H1 (cell line): ENCODE results near the gene TGFBI. TPM values are rescaled to one million over a fixed set of nuclear protein-coding genes. Genes with fewer than 3 reads are reported as not detected.

ENCODE experiments used
- CTCF ChIA-PET: fragments of 300-600 bp; sonication (Branson Sonifier 250); formaldehyde crosslinking; loops from one replicate; lab custom pipeline; 2021; ENCODE audit not compliant: partially characterized antibody; lab: Charles Lee
- POLR2A ChIA-PET: fragments of 300-600 bp; sonication (Branson Sonifier 250); formaldehyde crosslinking; loops from one replicate; lab custom pipeline; 2021; ENCODE audit warnings: inconsistent platforms; ENCODE audit not compliant: partially characterized antibody; lab: Charles Lee
- DNase-seq, 2 experiments: peaks; one replicate each; pipeline versions ENCODE4 v3.0.0 to v3.0.0-alpha.2; 2010 to 2022; ENCODE audit warnings: low spot score in 2 of 2, low read depth in 1 of 2, mixed read lengths in 1 of 2
- FAIRE-seq: peaks from 2 replicates; lab custom pipeline; 2011; peaks lifted over from hg19 to GRCh38; lab: Jason Lieb, UNC
- H2AFZ ChIP-seq: 2 replicates; pipeline ENCODE4 v1.8.1; 2012; ENCODE audit warnings: low read length, inconsistent platforms
- H2AK5ac ChIP-seq: 2 replicates; pipeline ENCODE4 v1.6.1; 2013; ENCODE audit warnings: low read depth, low read length
- H2BK120ac ChIP-seq: replicated peaks from 2 replicates; pipeline ENCODE3; 2013; ENCODE audit warnings: low read depth, low read length, inconsistent platforms
- H2BK12ac ChIP-seq: 2 replicates; pipeline ENCODE4 v1.6.1; 2013; ENCODE audit warnings: low read depth, low read length
- H2BK15ac ChIP-seq: 2 replicates; pipeline ENCODE4 v1.6.1; 2013; ENCODE audit warnings: low read length
- H2BK20ac ChIP-seq: 2 replicates; pipeline ENCODE4 v1.6.1; 2013; ENCODE audit warnings: low read length
- H2BK5ac ChIP-seq: 2 replicates; pipeline ENCODE4 v1.6.1; 2013; ENCODE audit warnings: low read depth, low read length
- H3K14ac ChIP-seq: 2 replicates; pipeline ENCODE4 v1.6.1; 2013; ENCODE audit warnings: inconsistent platforms; ENCODE audit not compliant: insufficient read length
- H3K18ac ChIP-seq: 2 replicates; pipeline ENCODE4 v1.6.1; 2013; ENCODE audit warnings: low read length; ENCODE audit errors: extremely low read depth
- H3K23ac ChIP-seq: 2 replicates; pipeline ENCODE4 v1.6.1; 2013; ENCODE audit warnings: inconsistent platforms; ENCODE audit not compliant: insufficient read length
- H3K23me2 ChIP-seq: 2 replicates; pipeline ENCODE4 v1.6.1; 2013; ENCODE audit warnings: low read depth, low read length
- H3K27ac ChIP-seq: 2 replicates; pipeline ENCODE4 v1.6.1; 2011; ENCODE audit warnings: low read depth, low read length, inconsistent platforms
- H3K27me3 ChIP-seq, 4 experiments: replicated peaks in 1 of 4; 1 replicate in 1 of 4; 2 replicates in 3 of 4; pipeline versions ENCODE4 v1.6.1 to v1.8.1; 2011 to 2013; ENCODE audit warnings: low read length in 3 of 4, mild to moderate bottlenecking in 3 of 4, inconsistent platforms in 2 of 4, mixed read lengths in 2 of 4, moderate library complexity in 1 of 4; ENCODE audit not compliant: control insufficient read depth in 3 of 4, insufficient read depth in 3 of 4; ENCODE audit errors: extremely low read depth in 1 of 4
- H3K36me3 ChIP-seq, 4 experiments: 2 replicates each; pipeline versions ENCODE4 v1.6.1 to v1.8.1; 2011 to 2013; ENCODE audit warnings: mild to moderate bottlenecking in 4 of 4, low read length in 3 of 4, moderate library complexity in 2 of 4, control low read depth in 1 of 4, inconsistent platforms in 1 of 4; ENCODE audit not compliant: insufficient read depth in 4 of 4, control insufficient read depth in 2 of 4
- H3K4ac ChIP-seq: replicated peaks from 2 replicates; pipeline ENCODE3; 2013; ENCODE audit warnings: low read length, low read depth, mixed read lengths, inconsistent platforms; ENCODE audit not compliant: insufficient read length
- H3K4me1 ChIP-seq, 4 experiments: replicated peaks in 1 of 4; 1 replicate in 1 of 4; 2 replicates in 3 of 4; pipeline versions ENCODE4 v1.6.1 to v1.8.1; 2011 to 2013; ENCODE audit warnings: low read length in 3 of 4, inconsistent platforms in 2 of 4, mixed read lengths in 1 of 4; ENCODE audit not compliant: insufficient read depth in 4 of 4, control insufficient read depth in 3 of 4
- H3K4me2 ChIP-seq, 2 experiments: 2 replicates each; pipeline versions ENCODE4 v1.6.1 to v1.8.1; 2011 to 2013; ENCODE audit warnings: low read depth in 2 of 2, low read length in 2 of 2, control low read depth in 1 of 2, inconsistent platforms in 1 of 2, mild to moderate bottlenecking in 1 of 2; ENCODE audit not compliant: insufficient read depth in 1 of 2
- H3K4me3 ChIP-seq, 4 experiments: fragments of 200-600, 300-600 bp in 1 of 4; sonication (generic), shearing (Covaris generic), sonication (Bioruptor Twin) in 1 of 4; 2 replicates each; pipeline versions ENCODE4 v1.5.1 to v1.8.1; 2011 to 2016; ENCODE audit warnings: low read length in 4 of 4, low read depth in 3 of 4, control low read depth in 2 of 4, inconsistent platforms in 2 of 4, mild to moderate bottlenecking in 2 of 4, mixed read lengths in 1 of 4, moderate library complexity in 1 of 4; ENCODE audit not compliant: insufficient read depth in 2 of 4; ENCODE audit errors: extremely low read depth in 1 of 4
- H3K56ac ChIP-seq: replicated peaks from 2 replicates; pipeline ENCODE3; 2013; ENCODE audit warnings: low read depth, mild to moderate bottlenecking, mixed read lengths, low read length, inconsistent platforms; ENCODE audit not compliant: insufficient read length
- H3K79me1 ChIP-seq: 2 replicates; pipeline ENCODE4 v1.6.1; 2013; ENCODE audit warnings: low read depth, low read length, control low read depth
- H3K79me2 ChIP-seq, 2 experiments: 2 replicates each; pipeline versions ENCODE4 v1.6.1 to v1.8.1; 2012 to 2013; ENCODE audit warnings: low read length in 2 of 2, mild to moderate bottlenecking in 2 of 2, inconsistent platforms in 1 of 2; ENCODE audit not compliant: insufficient read depth in 2 of 2, control insufficient read depth in 1 of 2
- H3K9ac ChIP-seq, 4 experiments: replicated peaks in 1 of 4; 1 replicate in 1 of 4; 2 replicates in 3 of 4; pipeline versions ENCODE4 v1.6.1 to v1.8.1; 2011 to 2013; ENCODE audit warnings: low read depth in 3 of 4, low read length in 3 of 4, control low read depth in 2 of 4, mild to moderate bottlenecking in 2 of 4, moderate library complexity in 2 of 4, inconsistent platforms in 1 of 4; ENCODE audit errors: extremely low read depth in 1 of 4
- H3K9me3 ChIP-seq, 2 experiments: 2 replicates each; pipeline versions ENCODE4 v1.6.1 to v1.8.1; 2012 to 2013; ENCODE audit warnings: mild to moderate bottlenecking in 2 of 2, moderate library complexity in 2 of 2, control low read depth in 1 of 2, inconsistent platforms in 1 of 2, low read depth in 1 of 2, low read length in 1 of 2, mixed read lengths in 1 of 2; ENCODE audit not compliant: insufficient read depth in 2 of 2
- H4K20me1 ChIP-seq, 2 experiments: replicated peaks in 1 of 2; 2 replicates each; pipeline versions ENCODE3 to v1.8.1; 2011 to 2013; ENCODE audit warnings: inconsistent platforms in 2 of 2, low read length in 2 of 2, mild to moderate bottlenecking in 1 of 2; ENCODE audit not compliant: insufficient read depth in 2 of 2, control insufficient read depth in 1 of 2
- H4K5ac ChIP-seq: 2 replicates; pipeline ENCODE4 v1.6.1; 2013; ENCODE audit warnings: low read length, low read depth, mixed read lengths, inconsistent platforms; ENCODE audit not compliant: insufficient read length
- H4K8ac ChIP-seq: 2 replicates; pipeline ENCODE4 v1.8.0; 2013; ENCODE audit warnings: mild to moderate bottlenecking, moderate library complexity, low read length, inconsistent platforms; ENCODE audit not compliant: insufficient read depth; ENCODE audit errors: extremely low read depth
- H4K91ac ChIP-seq: replicated peaks from 2 replicates; pipeline ENCODE3; 2013; ENCODE audit warnings: low read length, mixed read lengths, inconsistent platforms; ENCODE audit not compliant: insufficient read length
- BCL11A ChIP-seq, 2 experiments: IDR thresholded peaks; one replicate each; pipeline ENCODE4 v1.6.1; 2011; ENCODE audit warnings: low read depth in 2 of 2, low read length in 2 of 2, mild to moderate bottlenecking in 2 of 2
- CHD2 ChIP-seq: IDR thresholded peaks from 2 replicates; pipeline ENCODE4 v1.6.1; 2012; ENCODE audit warnings: low read length, improper control_type of control experiment
- GABPA ChIP-seq: IDR thresholded peaks from 2 replicates; pipeline ENCODE4 v1.6.1; 2011; ENCODE audit warnings: mild to moderate bottlenecking, low read length, moderate library complexity, borderline replicate concordance; ENCODE audit not compliant: insufficient read depth
- KDM4A ChIP-seq: IDR thresholded peaks from one replicate; pipeline ENCODE4 v1.7.1; 2012; ENCODE audit warnings: low read depth, mild to moderate bottlenecking, moderate library complexity, low read length, inconsistent platforms; ENCODE audit not compliant: severe bottlenecking
- POLR2AphosphoS5 ChIP-seq: IDR thresholded peaks from 2 replicates; pipeline ENCODE4 v1.6.1; 2011; ENCODE audit warnings: low read depth, low read length
- RAD21 ChIP-seq, 2 experiments: IDR thresholded peaks in 1 of 2; conservative IDR thresholded peaks in 1 of 2; 2 replicates each; pipeline ENCODE4 v1.6.1; 2011; ENCODE audit warnings: low read depth in 2 of 2, low read length in 2 of 2, improper control_type of control experiment in 1 of 2, inconsistent platforms in 1 of 2, mild to moderate bottlenecking in 1 of 2, moderate library complexity in 1 of 2
- SUZ12 ChIP-seq: fragments of 200-600 bp; sonication (generic); IDR thresholded peaks from 2 replicates; pipeline ENCODE4 v1.6.1; 2012; ENCODE audit warnings: mild to moderate bottlenecking, inconsistent platforms, low read length, moderate library complexity, mixed read lengths
- WGBS, 2 experiments: shearing (Covaris generic) in 1 of 2; methylation state at CpG; one replicate each; pipeline versions ENCODE4 v1.1.6 to v1.1.7; 2013 to 2015; ENCODE audit warnings: low lambda C conversion rate in 2 of 2, mixed read lengths in 2 of 2, inconsistent platforms in 1 of 2, low coverage in 1 of 2, missing lambda C conversion rate in 1 of 2; ENCODE audit not compliant: insufficient replicate concordance in 2 of 2, insufficient coverage in 1 of 2, insufficient read length in 1 of 2; ENCODE audit errors: extremely low coverage in 1 of 2, missing lambda C conversion rate in 1 of 2; 5-methylcytosine and 5-hydroxymethylcytosine counted together
- polyA plus RNA-seq, 7 experiments: library from polyadenylated mRNA; depleted of rRNA in 3 of 7; stranded (reverse) in 5 of 7; unstranded in 2 of 7; fragments of >200 nt in 5 of 7; fragments of 200-250 nt in 2 of 7; gene quantifications; 1 replicate in 5 of 7; 2 replicates in 1 of 7; 4 replicates in 1 of 7; pipeline versions ENCODE4 v1.2.1 to v1.2.3, GENCODE V29; 2011 to 2013; ENCODE audit warnings: missing spikeins in 2 of 7, mixed read lengths in 2 of 7
- total RNA-seq: library from RNA; stranded (reverse); fragmentation: NEBNext Ultra II Directional; extraction: Animal tissue kit (Norgen Biotek cat#: 25700); gene quantifications from 2 replicates; pipeline ENCODE4 v1.2.1, GENCODE V29; 2021

TGFBI gene
- total and polyA plus RNA-seq, 2 of the 8 experiments (the other 6 are each of a cell fraction or from before 2014, with no cell fraction given), result 6.0 to 8.5 TPM

DNA sequence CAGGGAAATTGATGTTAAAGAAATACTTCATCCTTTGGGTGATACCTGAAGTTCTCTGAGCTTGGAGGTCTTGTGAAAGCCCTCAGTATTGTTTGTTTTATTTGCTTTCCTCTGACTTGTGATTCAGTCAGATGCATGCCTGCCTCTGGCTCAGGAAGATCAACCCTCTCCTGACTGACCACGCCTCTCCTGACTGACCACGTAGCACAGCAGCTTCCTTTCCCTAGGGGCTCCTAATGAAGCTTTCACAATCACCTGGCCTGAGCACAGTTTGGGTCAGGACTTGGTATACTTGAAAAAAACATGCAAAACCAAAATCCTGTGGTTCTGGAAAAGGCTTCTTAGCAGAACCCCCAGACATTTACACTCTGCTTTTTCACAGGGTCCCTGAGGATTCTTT, 3.8 kb downstream of the TGFBI start:
- Histone ChIP-seq H3K23ac (no peak overlapping the region), H2AFZ (no peak overlapping the region), H2BK12ac (no peak overlapping the region), H3K79me1 (no peaks in the 10 kb centered on the region), H3K18ac (no peak overlapping the region), H3K4me3 (no peak overlapping the region), H4K5ac (no peak overlapping the region), H3K9ac (no peak overlapping the region), H2BK15ac (no peak overlapping the region), H3K4me1 (peaks cover 0 to 8% (median 2%) of the 10 kb centered on the region in 4 experiments; a peak in 4 of 7 replicates), H3K27me3 (peaks cover 8 to 32% (median 29%) of the 10 kb centered on the region in 4 experiments), H2AK5ac (no peak overlapping the region), H3K36me3 (no peaks in the 10 kb centered on the region), H3K56ac (no peak overlapping the region), H2BK20ac (no peak overlapping the region), H3K23me2 (peaks cover 8% of the 10 kb centered on the region; the same call in 1 of the 2 replicates), H3K4me2 (no peak overlapping the region), H4K20me1 (peaks cover 0 to 2% of the 10 kb centered on the region in 2 experiments), H3K9me3 (no peaks in the 10 kb centered on the region), H2BK5ac (no peak overlapping the region), H4K91ac (no peak overlapping the region), H3K79me2 (no peaks in the 10 kb centered on the region), H4K8ac (no peak overlapping the region), H2BK120ac (no peak overlapping the region), H3K14ac (no peak overlapping the region), H3K4ac (no peak overlapping the region), H3K27ac (no peak overlapping the region)
- DNase-seq, result no peak
- ChIA-PET POLR2A (interaction anchor here (1.7 kb wide), 1 partner anchor 14 kb away, joined by 4 read pairs; no protein-coding TSS in a partner anchor), CTCF (interaction anchor here (1.0 to 2.3 kb wide), 3 partner anchors 9 to 44 kb away, joined by 3 to 10 read pairs (median 3); no protein-coding TSS in a partner anchor)
- FAIRE-seq, result no peak
- 69% methylated on average over 2 of the region's 2 CpGs; no CpG with 5 or more reads in 1 of the 2 experiments for WGBS, 2 experiments
- TF ChIP-seq CHD2 (no peak), KDM4A (no peak), SUZ12 (no peak), GABPA (no peak), BCL11A (IDR thresholded peaks at IDR 0.05; ENCODE audit: low read depth in 2 of 2, low read length in 2 of 2) (no peak), RAD21 (IDR thresholded peaks at IDR 0.05 in 1 of 2, conservative IDR thresholded peaks at IDR 0.05 in 1 of 2; ENCODE audit: low read depth in 2 of 2, low read length in 2 of 2) (no peak), POLR2AphosphoS5 (no peak)
